Activated CD4-positive, alpha-beta T cell treated with anti-CD3 and anti-CD28 coated beads, Interleukin-2, amount 50 U/mL, for 4 hours (primary cell): ENCODE results near the gene SETD7.
"Not testable (repeated sequence)": the region's sequence is repeated elsewhere in the genome, so short reads cannot be mapped to it uniquely, and the experiment has no call there.

ENCODE experiments used
- DNase-seq, 2 experiments: peaks; one replicate each; pipeline ENCODE4 v3.0.0-alpha.2; 2020

The SETD7 gene

DNA sequence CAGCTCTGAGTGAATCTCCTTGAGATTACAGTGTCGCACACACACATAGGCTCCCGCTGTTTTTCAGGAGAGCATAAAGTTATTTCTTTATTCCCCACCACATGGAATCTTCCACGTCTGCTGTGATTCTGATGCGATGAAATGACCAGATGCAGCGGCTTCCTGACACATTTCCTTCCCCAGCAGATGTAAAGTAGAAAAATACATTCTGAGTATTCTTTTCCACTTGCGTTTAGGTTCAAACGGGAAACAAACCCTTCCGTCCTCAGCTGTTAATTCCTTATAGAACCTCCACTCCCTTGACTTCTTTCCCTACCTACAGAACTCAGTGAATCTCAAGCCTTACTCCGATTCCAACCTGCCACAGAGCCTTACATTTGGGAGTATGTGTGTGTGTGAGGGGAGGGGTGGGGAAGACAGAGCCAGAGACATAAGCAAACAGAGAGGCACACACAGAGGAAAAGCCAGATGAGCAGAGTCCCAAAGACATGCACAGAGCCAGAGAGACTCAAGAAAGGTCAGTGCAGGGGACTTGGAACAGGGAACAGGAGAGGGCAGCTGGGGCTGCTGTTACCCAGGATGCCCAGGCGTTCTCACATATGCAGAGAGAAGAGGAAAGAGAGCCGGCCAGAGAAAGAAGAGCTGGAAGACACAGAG lies 47.3 kb downstream of the SETD7 start:
- DNase-seq = no peak

DNA sequence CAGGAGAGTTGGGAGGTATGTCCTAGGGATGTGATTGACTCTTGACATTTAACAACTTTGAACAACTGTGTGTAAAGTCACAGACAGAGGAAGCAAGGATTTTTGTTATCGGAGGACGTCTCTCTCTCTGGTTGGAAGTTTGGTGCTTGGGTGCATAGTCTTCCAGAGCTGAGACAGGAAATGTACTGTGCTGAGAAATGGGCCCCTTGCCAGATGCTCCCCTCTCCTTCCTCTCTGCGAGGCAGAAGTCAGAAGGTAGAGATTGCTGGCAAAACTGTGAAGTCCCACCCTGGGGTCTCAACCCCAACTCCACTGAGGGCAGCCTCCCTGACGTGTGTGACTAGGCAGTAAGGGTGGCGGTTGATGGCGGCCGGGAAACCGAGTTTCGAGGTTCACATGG lies 49.2 kb downstream of the SETD7 start:
- DNase-seq = no peak

DNA sequence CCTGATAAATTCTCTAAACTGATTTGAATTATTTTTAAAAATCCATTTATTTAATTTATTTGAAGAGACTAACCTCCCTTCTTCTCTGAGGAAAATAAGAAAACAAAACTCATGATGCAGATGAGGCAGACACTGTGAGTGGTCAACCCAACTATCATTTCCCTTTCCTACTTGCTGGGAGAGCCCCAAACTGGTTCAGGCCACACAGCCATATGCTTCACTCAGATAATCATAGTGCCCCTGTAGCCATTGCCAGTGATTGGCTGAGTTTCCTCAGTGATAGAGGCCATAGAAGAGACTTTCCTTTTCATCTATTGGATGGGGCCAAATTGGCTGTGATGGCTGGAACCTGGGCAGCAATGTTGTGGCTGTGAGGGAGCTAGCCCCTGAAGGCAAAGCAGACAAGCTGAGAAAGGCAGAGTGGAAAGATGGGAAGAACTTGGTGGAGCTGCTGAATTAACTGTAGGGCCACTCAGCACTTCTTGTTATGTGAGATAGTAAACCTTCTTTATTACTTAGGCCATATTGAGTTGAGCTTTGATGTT lies 52.3 kb downstream of the SETD7 start:
- no peak for DNase-seq

DNA sequence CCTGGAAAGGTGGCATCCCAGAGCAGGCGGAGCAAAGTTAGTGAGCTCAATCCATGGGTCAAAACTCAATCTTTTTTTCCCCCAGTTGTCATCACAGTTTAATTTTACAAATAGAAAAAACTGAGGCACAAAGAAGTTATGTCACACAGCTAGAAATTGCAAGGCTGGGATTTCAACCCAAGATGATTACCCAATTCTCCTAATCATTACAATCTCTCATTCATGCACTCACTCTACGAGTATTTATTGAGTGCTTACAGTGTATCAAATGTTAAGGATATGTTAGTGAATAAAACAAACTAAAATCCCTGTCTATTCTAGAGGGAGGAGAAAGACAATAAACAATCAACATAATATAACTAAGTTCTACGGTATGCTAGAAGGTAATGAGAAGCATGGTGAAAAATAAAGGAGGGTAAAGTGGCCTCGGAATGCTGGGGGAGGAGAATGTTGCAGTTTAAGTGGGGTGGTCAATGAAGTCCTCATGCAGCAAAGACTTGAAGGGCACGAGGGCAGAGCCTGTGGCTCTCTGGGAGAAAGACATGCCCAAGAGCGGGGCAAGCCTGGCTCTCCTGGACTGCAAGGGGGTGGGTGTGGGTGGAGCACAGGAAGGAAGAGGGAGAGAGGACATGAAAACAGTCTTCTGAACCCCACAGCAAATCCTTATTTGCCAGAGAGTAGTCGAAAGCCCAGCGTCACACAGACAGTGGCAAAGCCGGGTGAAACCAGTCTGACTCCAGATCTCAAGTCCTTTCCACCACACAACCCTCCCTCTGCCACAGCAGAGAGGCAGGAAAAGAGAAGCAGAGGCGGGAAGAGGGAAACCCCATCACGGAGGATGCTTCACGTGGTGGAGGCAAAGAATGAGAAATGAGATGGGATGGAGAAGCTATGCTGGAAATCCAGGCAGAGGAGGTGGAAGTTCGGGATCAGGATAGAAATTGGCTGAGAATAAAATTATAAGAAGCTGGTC lies 53.8 kb downstream of the SETD7 start:
- no peak for DNase-seq

DNA sequence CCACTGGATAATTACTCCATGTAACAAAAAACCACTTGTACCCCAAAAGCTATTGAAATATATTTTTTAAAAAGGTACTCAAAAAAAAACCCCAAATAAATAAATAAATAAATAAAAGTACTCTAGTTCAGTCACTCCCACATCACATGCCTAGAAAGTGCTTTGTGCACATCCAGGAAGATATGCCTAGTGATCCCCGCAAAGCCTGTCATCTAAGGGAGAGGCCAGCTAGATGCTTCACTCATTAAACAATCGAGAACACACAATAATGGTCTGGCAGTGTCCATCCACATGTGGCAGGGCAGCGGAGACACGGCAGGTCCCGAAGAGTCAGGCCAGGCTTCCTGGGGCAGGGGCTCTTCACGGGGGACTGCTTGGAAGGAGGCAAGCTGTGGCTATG lies 54.5 kb downstream of the SETD7 start:
- DNase-seq = no peak

DNA sequence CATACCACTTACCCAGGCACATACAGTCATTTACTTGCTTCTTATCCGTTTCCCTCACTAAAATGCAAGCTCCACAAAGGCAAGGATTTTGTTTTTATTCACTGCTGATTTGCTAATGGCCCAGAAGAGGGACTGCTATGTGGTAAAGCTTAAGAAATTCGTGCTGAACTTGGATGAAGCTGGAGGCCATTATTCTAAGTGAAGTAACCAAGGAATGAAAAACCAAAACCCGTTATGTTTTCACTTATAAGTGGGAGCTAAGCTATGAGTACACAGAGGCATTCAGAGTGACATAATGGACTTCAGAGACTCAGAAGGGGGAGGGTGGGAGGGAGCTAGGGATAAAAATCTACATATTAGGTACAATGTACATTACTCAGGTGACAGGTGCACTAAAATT lies 54.9 kb downstream of the SETD7 start:
- DNase-seq = no peak

DNA sequence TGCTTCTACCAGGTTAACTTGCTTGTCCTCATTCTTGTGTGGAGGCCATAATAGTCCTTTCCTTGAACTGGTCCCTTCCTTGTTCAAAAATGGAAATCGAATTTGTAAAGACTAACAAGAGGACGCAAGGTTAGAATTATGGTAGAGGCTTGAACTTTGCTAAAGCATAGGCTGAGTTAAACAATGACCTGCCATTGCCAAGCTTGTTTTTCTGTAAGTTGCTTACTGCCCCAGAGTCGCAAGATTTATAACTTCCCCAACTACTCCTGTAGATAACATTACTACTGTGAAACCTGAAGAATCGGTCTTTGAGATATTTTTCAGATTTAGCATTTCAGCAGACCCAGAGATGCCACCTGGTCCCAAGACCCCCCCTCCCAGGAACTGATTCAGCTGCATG lies 56.8 kb downstream of the SETD7 start:
- no peak for DNase-seq

DNA sequence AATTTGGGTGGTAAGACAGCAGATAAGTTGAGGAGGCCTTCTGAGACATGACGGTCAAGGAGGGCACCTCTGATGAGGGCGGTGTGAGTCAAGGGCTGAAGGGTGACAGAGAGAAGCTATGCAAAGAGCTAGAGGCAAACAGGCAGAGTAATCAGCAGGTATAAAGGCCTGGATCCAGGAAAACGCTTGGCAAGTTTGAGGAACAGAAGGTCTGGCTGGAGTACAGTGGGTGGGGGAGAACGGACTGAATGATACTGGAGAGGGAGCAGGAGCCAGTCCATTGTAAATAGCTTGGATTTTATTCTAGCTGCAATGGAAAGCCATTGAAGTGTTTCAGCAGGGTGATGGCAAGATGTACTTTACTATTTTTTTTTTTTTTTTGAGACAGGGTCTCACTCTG lies 62.8 kb downstream of the SETD7 start:
- DNase-seq = no peak

DNA sequence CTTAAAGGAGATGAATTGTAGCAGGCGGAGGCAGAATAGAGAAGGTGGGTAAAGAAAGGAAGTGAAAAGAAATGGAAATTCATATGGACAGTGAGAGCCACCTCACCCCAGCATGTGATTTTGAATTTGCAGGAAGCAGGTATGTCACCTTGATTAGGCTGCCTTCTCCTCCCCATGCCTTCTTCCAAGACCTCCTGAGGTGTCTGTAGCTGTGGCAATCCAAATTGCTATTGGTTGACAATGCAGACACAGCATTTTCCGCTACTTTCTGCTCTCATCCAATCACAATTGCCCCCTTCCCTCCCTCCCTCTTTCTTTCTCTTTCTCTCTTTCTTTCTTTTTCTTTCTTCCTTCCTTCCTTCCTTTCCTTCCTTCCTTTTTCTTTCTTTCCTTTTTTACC lies 63.6 kb downstream of the SETD7 start:
- DNase-seq = no peak

DNA sequence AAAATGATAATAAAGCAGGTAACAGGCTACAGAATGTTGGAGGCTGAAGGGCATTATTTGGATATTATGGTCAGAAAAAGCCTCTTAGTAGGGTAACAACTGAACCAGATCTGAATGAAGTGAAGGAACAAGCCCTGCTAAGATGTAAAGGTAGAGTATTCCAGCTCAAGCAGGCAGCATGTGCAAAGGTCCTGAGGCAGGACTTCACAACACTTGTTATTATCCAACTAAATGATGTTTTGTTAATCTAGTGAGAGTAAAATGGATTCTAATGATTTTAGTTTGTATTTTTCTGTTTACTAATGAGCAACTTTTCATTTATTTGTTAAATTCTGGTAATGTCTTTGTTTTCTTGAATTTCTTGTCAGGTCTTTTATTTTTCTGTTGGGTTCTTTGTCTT lies 66.4 kb downstream of the SETD7 start:
- DNase-seq = no peak

DNA sequence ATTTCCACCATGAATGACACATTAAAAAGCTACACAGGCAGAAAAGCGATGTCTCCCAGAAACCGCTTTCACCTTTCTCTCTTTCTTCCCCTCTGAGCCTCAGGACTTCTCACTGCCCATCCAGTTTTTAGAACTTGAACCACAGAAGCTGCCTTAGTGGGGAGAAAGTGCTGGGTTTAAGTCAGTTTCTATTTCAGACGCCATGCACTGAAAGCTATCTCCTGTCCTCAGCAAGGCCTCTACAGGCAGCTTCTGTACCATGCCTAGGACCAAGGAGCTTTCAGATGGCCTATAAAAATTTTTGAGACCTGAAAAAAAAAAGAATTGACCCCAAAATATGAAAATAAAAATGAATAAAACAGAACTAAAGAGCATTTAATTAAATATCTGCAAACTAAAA lies 67.6 kb downstream of the SETD7 start:
- DNase-seq = no peak

DNA sequence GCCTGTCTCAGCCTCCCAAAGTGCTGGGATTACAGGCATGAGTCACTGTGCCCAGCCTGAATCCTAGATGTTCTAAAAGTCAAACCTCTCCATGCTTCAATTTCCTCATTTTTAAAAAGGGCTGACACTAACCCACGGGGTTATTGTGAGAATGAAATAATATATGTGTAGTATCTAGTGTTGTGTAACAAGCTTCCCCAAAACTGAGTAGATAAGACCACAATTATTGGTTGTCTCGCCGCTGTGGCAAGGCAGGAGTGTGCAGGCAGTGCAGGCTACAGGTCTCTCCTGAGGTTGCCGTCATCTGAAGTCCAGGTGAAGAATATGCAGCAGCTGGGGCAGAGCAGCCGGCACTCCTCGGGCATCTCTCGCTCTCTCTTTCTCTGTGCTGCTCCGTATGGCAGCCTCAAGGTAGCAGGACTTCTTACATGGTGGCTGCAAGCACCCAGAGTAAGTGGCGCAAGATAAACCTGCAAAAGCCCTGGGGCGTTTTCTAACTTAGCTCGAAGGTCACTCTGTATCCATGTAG lies 71.2 kb downstream of the SETD7 start:
- no peak for DNase-seq

DNA sequence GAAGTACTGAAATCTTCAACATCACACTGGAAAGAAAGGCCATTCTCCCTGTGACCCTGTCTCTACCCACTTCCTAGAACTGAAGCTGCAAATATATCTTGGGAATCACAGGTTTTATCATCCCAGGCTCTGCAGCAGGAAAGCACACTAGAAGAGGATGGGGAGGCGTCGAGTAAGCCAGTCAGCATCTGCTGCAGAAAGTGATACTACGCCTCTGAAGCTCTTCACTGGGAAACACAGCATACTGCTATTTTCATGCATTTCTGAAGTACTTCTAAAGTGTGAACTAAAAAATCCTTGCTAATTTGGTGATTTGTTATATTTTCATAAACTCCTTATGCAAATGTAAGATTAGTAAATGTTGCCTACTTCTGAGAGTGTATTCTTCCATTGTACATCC lies 73.0 kb downstream of the SETD7 start:
- no peak for DNase-seq

DNA sequence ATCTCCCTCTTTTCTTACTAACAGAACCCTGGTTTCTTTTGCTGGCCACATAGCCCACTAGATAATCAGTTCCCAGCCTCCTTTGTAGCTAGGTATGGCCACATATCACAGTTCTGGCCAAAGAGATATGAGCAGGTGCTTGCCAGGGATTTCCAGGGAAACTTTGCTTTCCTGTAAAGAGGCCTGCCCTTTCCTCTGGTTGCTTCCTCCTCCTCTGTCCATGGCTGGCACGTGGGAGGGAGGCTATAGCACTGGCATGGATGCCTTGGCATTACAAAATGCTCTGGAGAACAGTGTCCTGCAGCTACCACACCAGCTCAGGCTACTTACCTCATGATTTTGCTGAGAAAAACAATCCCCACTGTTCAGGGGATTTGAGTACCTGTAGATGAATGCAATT lies 74.6 kb downstream of the SETD7 start:
- no peak for DNase-seq

DNA sequence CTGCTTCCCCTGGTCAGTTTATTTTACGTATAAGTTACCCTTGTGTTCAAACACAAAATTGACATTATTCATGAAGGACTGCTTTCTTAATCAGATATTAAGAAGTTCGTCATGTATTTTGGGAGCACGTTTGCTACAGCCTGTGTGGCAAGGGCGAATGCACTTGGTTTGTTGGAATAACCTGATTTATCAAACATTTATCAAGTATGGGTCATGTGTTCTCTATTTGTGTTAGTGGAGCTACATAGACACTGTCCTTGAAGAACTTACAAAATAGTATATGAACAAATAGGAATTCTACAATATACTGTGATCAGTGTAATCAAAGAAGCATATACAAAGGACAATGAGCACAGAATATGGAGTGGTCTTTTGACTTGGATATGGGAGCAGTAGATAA lies 79.7 kb downstream of the SETD7 start:
- DNase-seq = no peak

DNA sequence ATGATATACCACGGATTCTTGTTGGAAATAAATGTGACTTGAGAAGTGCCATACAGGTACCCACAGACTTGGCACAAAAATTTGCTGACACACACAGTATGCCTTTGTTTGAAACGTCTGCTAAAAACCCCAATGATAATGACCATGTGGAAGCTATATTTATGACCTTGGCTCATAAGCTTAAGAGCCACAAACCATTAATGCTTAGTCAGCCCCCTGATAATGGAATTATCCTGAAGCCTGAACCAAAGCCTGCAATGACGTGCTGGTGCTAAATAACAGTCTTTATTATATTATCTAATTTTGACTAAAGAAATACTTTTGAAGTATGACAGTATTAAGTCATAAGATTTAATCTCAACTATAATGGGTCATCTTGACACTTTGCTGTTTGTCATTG lies 83.2 kb downstream of the SETD7 start:
- no peak for DNase-seq

DNA sequence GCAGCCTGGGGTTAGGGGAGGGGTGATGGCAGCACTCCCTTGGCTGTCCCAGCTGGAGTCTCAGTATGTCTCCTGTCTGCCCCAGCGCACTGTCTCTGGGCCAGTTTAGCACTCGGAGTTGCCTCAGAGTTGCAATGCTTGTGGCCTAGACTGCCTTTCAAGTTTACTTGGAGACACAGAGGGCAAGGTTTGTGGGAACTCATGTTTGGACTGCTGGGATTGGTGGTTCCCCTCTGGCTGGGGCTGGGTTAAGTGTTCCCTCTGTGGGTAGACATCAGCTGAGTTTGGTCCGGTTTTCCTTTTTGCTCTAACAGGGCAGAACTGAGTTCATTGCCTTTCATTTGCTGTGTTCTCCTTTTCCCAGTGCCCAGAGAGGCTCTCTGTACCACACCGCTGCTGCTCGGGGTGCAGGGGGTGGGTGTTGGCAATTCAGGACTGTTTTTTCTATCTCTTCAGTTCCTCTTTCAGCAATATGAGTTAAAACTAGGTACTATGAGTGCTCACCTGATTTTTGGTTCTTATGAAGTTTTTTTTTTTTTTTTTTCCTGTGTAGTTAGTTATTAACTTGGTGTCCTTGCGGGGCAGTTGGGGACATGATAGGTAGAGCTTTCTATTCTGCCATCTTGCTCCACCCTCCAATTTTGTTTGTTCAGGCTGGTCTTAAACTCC lies 84.9 kb downstream of the SETD7 start:
- DNase-seq = no peak

DNA sequence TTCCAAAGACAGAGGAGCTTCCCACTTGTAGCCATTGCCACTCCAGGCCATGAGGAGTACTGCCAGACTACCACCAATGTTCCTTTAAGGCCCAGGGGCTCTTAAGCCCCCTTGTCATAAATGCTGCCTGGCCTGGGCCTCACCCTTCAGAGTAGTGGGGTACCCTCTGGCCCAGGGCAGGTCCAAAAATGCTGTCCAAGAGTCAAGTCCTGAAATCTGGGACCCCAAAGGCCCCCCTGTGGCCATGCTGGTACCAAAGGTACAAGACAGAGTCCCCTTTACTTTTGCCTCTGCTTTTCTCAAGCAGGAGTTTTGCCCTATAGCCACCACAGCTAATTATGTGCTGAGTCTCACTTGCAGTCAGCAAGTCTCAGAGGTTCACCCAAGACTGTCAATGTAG lies 85.7 kb downstream of the SETD7 start:
- DNase-seq = no peak

DNA sequence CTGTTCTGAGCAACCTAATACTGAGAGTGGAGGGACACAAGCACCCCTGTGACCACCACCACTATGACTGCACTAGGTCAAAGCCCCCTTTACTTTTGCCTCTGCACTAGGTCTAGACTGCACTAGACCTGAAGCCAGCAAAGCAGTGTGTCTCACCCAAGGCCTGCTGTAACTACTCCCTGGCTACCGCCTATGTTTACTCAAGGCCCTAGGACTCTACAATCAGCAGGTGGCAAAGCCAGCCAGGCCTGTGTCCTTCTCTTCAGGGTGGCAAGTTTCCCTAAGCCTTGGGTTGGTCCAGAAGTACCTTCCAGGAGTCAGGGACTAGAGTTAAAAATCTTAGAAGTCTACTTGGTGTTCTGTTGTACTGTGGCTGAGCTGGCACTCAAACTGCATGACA lies 86.2 kb downstream of the SETD7 start:
- no peak for DNase-seq

DNA sequence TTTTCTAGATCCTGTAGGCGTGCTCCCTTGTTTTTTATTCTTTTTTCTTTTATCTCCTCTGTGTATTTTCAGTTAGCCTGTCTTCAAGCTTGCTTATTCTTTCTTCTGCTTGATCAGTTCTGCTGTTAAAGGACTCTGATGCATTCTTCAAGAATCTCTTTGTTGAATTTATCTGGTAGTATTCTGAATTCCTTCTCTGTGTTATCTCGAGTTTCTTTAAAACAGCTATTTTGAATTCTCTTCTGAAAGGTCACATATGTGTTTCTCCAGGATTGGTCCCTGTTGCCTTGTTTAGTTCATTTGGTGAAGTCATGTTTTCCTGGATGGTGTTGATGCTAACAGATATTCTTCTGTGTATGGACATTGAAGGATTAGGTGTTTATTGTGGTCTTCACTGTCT lies 86.8 kb downstream of the SETD7 start:
- no peak for DNase-seq

DNA sequence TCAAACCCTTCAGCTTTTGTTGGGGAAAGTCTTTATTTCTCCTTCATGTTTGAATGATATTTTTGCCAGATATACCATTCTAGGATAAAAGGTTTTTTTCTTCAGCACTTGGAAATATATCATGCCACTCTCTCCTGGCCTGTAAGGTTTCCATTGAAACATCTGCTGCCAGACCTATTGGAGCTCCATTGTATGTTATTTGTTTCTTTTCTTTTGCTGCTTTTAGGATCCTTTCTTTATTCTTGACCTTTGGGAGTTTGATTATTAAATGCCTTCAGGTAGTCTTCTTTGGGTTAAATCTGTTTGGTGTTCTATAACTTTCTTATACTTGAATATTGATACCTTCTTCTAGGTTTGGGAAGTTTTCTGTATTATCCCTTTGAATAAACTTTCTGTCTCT lies 87.3 kb downstream of the SETD7 start:
- not testable (repeated sequence) for DNase-seq

DNA sequence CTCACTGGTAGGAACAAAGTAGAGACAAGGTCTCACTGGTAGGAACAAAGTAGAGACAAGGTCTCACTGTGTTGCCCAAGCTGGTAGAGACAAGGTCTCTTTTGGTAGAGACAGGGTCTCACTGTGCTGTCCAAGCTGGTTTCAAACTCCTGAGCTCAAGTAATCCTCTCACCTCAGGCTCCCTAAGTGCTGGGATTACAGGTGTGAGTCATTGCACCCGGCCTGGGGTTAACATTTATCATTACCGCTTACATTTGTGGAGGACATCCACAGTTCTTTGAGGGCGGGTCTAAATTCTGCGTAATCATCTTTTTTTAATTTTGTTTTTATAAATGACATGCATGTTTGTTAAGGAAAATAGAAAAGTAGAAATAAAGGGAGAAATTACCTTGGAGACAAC lies 90.1 kb downstream of the SETD7 start:
- no peak for DNase-seq

DNA sequence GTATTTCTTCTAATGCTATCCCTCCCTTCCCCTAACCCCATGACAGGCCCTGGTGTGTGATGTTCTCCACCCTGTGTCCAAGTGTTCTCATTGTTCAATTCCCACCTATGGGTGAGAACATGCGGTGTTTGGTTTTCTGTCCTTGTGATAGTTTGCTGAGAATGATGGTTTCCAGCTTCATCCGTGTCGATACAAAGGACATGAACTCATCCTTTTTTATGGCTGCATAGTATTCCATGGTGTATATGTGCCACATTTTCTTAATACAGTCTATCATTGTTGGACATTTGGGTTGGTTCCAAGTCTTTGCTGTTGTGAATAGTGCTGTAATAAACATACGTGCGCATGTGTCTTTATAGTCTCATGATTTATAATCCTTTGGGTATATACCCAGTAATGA lies 91.5 kb downstream of the SETD7 start:
- DNase-seq = not testable (repeated sequence)
